HL-60 (cell line): ENCODE measurements around the gene DSCAML1.

Source experiments
- DNase-seq, 2 experiments: peaks; one replicate each; pipeline ENCODE4 v3.0.0-alpha.2; 2010 to 2020; ENCODE audit warnings: low read depth in 1 of 2, low spot score in 1 of 2
- H3K27ac ChIP-seq: fragments of 250-450 bp; sonication (Bioruptor Pico); replicated peaks from 2 replicates; pipeline ENCODE4 v1.5.1; 2020; ENCODE audit warnings: mild to moderate bottlenecking, moderate library complexity
- H3K27me3 ChIP-seq: fragments of 250-450 bp; sonication (Bioruptor Pico); 2 replicates; pipeline ENCODE4 v1.5.1; 2021; ENCODE audit warnings: mild to moderate bottlenecking, moderate library complexity; ENCODE audit not compliant: insufficient read depth, poor library complexity, severe bottlenecking
- H3K4me3 ChIP-seq: replicated peaks from 2 replicates; pipeline ENCODE4 v1.5.1; 2011; ENCODE audit warnings: mild to moderate bottlenecking, control low read depth, low read length; ENCODE audit not compliant: insufficient read depth
- GABPA ChIP-seq: IDR thresholded peaks from 2 replicates; pipeline ENCODE4 v1.6.1; 2012; ENCODE audit warnings: low read depth
- POLR2AphosphoS5 ChIP-seq: IDR thresholded peaks from 2 replicates; pipeline ENCODE4 v1.6.1; 2012; ENCODE audit warnings: low read depth
- REST ChIP-seq: IDR thresholded peaks from 2 replicates; pipeline ENCODE4 v1.6.1; 2012; ENCODE audit warnings: low read depth; ENCODE audit not compliant: insufficient replicate concordance
- SPI1 ChIP-seq: IDR thresholded peaks from 2 replicates; pipeline ENCODE4 v1.6.1; 2012; ENCODE audit warnings: low read depth, mild to moderate bottlenecking, borderline replicate concordance
- TF ChIP-seq, protein P1 (sequence below): IDR thresholded peaks from one replicate; pipeline ENCODE4 v1.5.1; 2011; ENCODE audit warnings: low read length, control low read depth, inconsistent platforms; ENCODE audit not compliant: insufficient read depth

The DSCAML1 gene

DNA sequence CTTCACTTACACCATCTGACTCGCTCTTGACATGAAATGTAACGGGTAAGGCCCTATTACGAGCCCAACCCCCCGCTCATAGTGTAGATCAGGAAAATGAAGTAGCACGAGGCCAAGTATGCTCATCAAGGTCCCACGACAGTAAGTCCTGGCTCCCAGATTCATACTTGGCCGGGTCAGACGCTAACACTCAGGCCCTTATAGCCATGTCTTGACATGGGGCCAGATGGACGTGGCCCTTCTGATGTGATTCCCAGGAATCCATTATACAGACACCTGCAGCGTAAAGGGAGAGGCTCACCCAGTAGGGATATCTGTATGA, 294.3 kb downstream of the DSCAML1 start:
- Histone ChIP-seq H3K4me3 (no peak overlapping the region), H3K27ac (no peak overlapping the region), H3K27me3 (no peaks in the 10 kb centered on the region)
- no peak for DNase-seq
- TF ChIP-seq, protein P1, sequence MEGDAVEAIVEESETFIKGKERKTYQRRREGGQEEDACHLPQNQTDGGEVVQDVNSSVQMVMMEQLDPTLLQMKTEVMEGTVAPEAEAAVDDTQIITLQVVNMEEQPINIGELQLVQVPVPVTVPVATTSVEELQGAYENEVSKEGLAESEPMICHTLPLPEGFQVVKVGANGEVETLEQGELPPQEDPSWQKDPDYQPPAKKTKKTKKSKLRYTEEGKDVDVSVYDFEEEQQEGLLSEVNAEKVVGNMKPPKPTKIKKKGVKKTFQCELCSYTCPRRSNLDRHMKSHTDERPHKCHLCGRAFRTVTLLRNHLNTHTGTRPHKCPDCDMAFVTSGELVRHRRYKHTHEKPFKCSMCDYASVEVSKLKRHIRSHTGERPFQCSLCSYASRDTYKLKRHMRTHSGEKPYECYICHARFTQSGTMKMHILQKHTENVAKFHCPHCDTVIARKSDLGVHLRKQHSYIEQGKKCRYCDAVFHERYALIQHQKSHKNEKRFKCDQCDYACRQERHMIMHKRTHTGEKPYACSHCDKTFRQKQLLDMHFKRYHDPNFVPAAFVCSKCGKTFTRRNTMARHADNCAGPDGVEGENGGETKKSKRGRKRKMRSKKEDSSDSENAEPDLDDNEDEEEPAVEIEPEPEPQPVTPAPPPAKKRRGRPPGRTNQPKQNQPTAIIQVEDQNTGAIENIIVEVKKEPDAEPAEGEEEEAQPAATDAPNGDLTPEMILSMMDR: no peak
- TF ChIP-seq GABPA (no peak), REST (no peak), SPI1 (no peak)

GRCh38 chr11:117502015-117502778, 294.8 kb downstream of the DSCAML1 start:
- Histone ChIP-seq H3K27ac (no peak overlapping the region), H3K4me3 (no peak overlapping the region), H3K27me3 (no peaks in the 10 kb centered on the region)
- no peak for DNase-seq
- TF ChIP-seq SPI1: no peak
- TF ChIP-seq REST: no peak
- no peak for TF ChIP-seq POLR2AphosphoS5

GRCh38 chr11:117501237-117501898, 295.6 kb downstream of the DSCAML1 start:
- TF ChIP-seq GABPA (no peak), SPI1 (no peak)
- Histone ChIP-seq H3K27ac (no peak overlapping the region), H3K27me3 (no peaks in the 10 kb centered on the region), H3K4me3 (no peak overlapping the region)
- no peak for DNase-seq

- TF ChIP-seq GABPA: no peak
- TF ChIP-seq POLR2AphosphoS5: no peak
- TF ChIP-seq, protein P1: no peak
- TF ChIP-seq SPI1: no peak
- TF ChIP-seq REST: no peak
- Histone ChIP-seq H3K27ac (no peak overlapping the region), H3K27me3 (no peaks in the 10 kb centered on the region), H3K4me3 (no peak overlapping the region)
- no peak for DNase-seq
These were observed 298.2 kb downstream of the DSCAML1 start for GRCh38 chr11:117498791-117499190.
